ENCODE results near the gene ADAMTS7. TPM values are rescaled to one million over a fixed set of nuclear protein-coding genes. Genes with fewer than 3 reads are reported as not detected.
"Not testable (repeated sequence)": the region's sequence is repeated elsewhere in the genome, so short reads cannot be mapped to it uniquely, and the experiment has no call there.

The ADAMTS7 gene
- total RNA-seq, 1 experiment from 2014 or later, result 10.7 TPM

- no TSS peak for BruUV-seq (replicated peaks)
- Mint-ChIP-seq H3K4me1 (ENCODE audit: insufficient read depth, unreplicated experiment) (peaks cover 5% of the 10 kb centered on the region), H3K27ac (ENCODE audit: low read depth, unreplicated experiment) (no peak overlapping the region), H3K9me3 (ENCODE audit: unreplicated experiment) (no peaks in the 10 kb centered on the region), H3K4me3 (ENCODE audit: unreplicated experiment) (no peak overlapping the region), H3K36me3 (ENCODE audit: insufficient read depth, unreplicated experiment) (no peaks in the 10 kb centered on the region), H3K27me3 (ENCODE audit: insufficient read depth, unreplicated experiment) (no peaks in the 10 kb centered on the region)
- POLR2A ChIA-PET, result no interaction called here
- no peak for DNase-seq (ENCODE audit: unreplicated experiment)
- no peak for TF ChIP-seq CTCF (IDR thresholded peaks at IDR 0.05; ENCODE audit: unreplicated experiment)
- CTCF ChIA-PET, result interaction anchor here (0.7 to 5.3 kb wide), 6 partner anchors 10 to 130 kb away, joined by 3 to 30 read pairs (median 4); no protein-coding TSS in a partner anchor
- intact Hi-C loops (cut with micrococcal nuclease), result loop anchor here (5.0 kb wide), 2 partner anchors 33 to 113 kb away; no protein-coding TSS in a partner anchor
These were observed 61.4 kb downstream of the ADAMTS7 start for GRCh38 chr15:78749831-78750230.

GRCh38 chr15:78747877-78748276 is 63.4 kb downstream of the ADAMTS7 start:
- POLR2A ChIA-PET; H3K9me3 Mint-ChIP-seq (ENCODE audit: unreplicated experiment); H3K4me1 Mint-ChIP-seq (ENCODE audit: insufficient read depth, unreplicated experiment); H3K36me3 Mint-ChIP-seq (ENCODE audit: insufficient read depth, unreplicated experiment); H3K27me3 Mint-ChIP-seq (ENCODE audit: insufficient read depth, unreplicated experiment); H3K4me3 Mint-ChIP-seq (ENCODE audit: unreplicated experiment); BruUV-seq (replicated peaks); H3K27ac Mint-ChIP-seq (ENCODE audit: low read depth, unreplicated experiment); intact Hi-C loops (cut with micrococcal nuclease); DNase-seq (ENCODE audit: unreplicated experiment): not testable (repeated sequence)
- CTCF ChIA-PET, result interaction anchor here (0.7 to 5.3 kb wide), 2 partner anchors 8 to 571 kb away, joined by 3 to 27 read pairs; no protein-coding TSS in a partner anchor

- H3K36me3 Mint-ChIP-seq (ENCODE audit: insufficient read depth, unreplicated experiment); BruUV-seq (replicated peaks); intact Hi-C loops (cut with micrococcal nuclease); POLR2A ChIA-PET; H3K27me3 Mint-ChIP-seq (ENCODE audit: insufficient read depth, unreplicated experiment); DNase-seq (ENCODE audit: unreplicated experiment); H3K9me3 Mint-ChIP-seq (ENCODE audit: unreplicated experiment); H3K4me1 Mint-ChIP-seq (ENCODE audit: insufficient read depth, unreplicated experiment); H3K27ac Mint-ChIP-seq (ENCODE audit: low read depth, unreplicated experiment); H3K4me3 Mint-ChIP-seq (ENCODE audit: unreplicated experiment): not testable (repeated sequence)
- CTCF ChIA-PET, result interaction anchor here (0.7 to 4.2 kb wide), 6 partner anchors 9 to 793 kb away, joined by 3 to 27 read pairs (median 4); no protein-coding TSS in a partner anchor
These were observed 69.6 kb downstream of the ADAMTS7 start for GRCh38 chr15:78741674-78742073.

- Mint-ChIP-seq H3K27ac (ENCODE audit: low read depth, unreplicated experiment) (no peak overlapping the region), H3K4me3 (ENCODE audit: unreplicated experiment) (no peak overlapping the region), H3K9me3 (ENCODE audit: unreplicated experiment) (no peaks in the 10 kb centered on the region), H3K4me1 (ENCODE audit: insufficient read depth, unreplicated experiment) (no peaks in the 10 kb centered on the region), H3K27me3 (ENCODE audit: insufficient read depth, unreplicated experiment) (no peaks in the 10 kb centered on the region), H3K36me3 (ENCODE audit: insufficient read depth, unreplicated experiment) (no peaks in the 10 kb centered on the region)
- intact Hi-C loops (cut with micrococcal nuclease), result no loop called here
- CTCF ChIA-PET, result interaction anchor here (0.6 to 4.2 kb wide), 9 partner anchors 10 to 792 kb away, joined by 3 to 27 read pairs (median 5); no protein-coding TSS in a partner anchor
- POLR2A ChIA-PET, result interaction anchor here (0.7 kb wide), 1 partner anchor 456 kb away, joined by 3 read pairs; no protein-coding TSS in a partner anchor
- BruUV-seq (replicated peaks), result no TSS peak
- TF ChIP-seq CTCF (IDR thresholded peaks at IDR 0.05; ENCODE audit: unreplicated experiment), result no peak
- no peak for DNase-seq (ENCODE audit: unreplicated experiment)
These were observed 70.4 kb downstream of the ADAMTS7 start for GRCh38 chr15:78740904-78741274.

- TF ChIP-seq CTCF (IDR thresholded peaks at IDR 0.05; ENCODE audit: unreplicated experiment), result peak; percentile 45
- peaks cover under 1% of the 10 kb centered on the region for H3K27me3 Mint-ChIP-seq (ENCODE audit: insufficient read depth, unreplicated experiment)
- H3K27ac Mint-ChIP-seq (ENCODE audit: low read depth, unreplicated experiment), result no peak overlapping the region
- no peaks in the 10 kb centered on the region for H3K36me3 Mint-ChIP-seq (ENCODE audit: insufficient read depth, unreplicated experiment)
- intact Hi-C loops (cut with micrococcal nuclease), result no loop called here
- H3K4me1 Mint-ChIP-seq (ENCODE audit: insufficient read depth, unreplicated experiment), result no peaks in the 10 kb centered on the region
- no peak overlapping the region for H3K4me3 Mint-ChIP-seq (ENCODE audit: unreplicated experiment)
- POLR2A ChIA-PET, result interaction anchor here (0.7 kb wide), 1 partner anchor 457 kb away, joined by 3 read pairs; no protein-coding TSS in a partner anchor
- CTCF ChIA-PET, result interaction anchor here (0.6 to 4.2 kb wide), 10 partner anchors 10 to 664 kb away, joined by 3 to 27 read pairs (median 4); no protein-coding TSS in a partner anchor
- no peaks in the 10 kb centered on the region for H3K9me3 Mint-ChIP-seq (ENCODE audit: unreplicated experiment)
- no TSS peak for BruUV-seq (replicated peaks)
- peak; percentile 67 for DNase-seq (ENCODE audit: unreplicated experiment)
These were observed 71.0 kb downstream of the ADAMTS7 start for GRCh38 chr15:78739996-78740903.

All from MCF 10A (cell line).